ENCODE measurements around the gene DMP1. TPM values are rescaled to one million over a fixed set of nuclear protein-coding genes. Genes with fewer than 3 reads are reported as not detected.

Gene DMP1
- total RNA-seq, 2 experiments from 2014 or later: not detected

DNA sequence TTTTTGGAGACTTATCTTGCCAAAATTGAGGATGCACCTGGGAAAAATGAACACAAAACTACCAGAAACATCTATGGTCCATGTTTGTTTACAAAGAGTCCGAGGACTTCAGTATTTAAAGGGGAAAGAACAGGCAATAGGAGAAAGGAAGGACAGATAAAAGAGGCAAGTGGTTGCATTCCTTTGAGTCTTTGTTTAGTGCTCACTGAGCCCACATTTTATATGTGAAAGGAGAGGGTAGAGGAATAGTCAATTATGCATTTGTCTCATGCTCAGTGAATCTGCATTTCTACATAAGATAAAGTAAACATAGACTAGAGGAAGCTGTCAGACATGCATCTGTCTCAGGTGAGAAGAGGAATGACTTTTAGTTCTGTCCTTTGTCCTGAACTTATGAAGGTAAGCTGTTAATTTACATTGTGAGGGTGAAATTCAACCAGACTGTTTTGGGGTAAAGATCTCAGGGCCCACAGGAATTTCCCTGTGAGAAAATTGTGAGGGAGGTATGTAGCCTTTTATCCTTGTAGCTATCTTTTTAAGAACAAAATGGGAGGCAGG is 4.5 kb downstream of the DMP1 start:
- Histone ChIP-seq H3K4me1 (ENCODE audit: insufficient read depth, low read length, poor library complexity, severe bottlenecking) (no peaks in the 10 kb centered on the region), H4K20me1 (ENCODE audit: insufficient read depth, low read length) (no peaks in the 10 kb centered on the region), H3K9me2 (ENCODE audit: insufficient read depth, low read length) (no peaks in the 10 kb centered on the region), H3K27ac (ENCODE audit: low read depth, low read length, poor library complexity, severe bottlenecking) (no peak overlapping the region), H3K36me3 (ENCODE audit: insufficient read depth, low read length) (no peaks in the 10 kb centered on the region), H3K9me3 (ENCODE audit: low read length) (no peaks in the 10 kb centered on the region), H3K79me2 (ENCODE audit: insufficient read depth, low read depth, low read length) (no peaks in the 10 kb centered on the region), H3K4me3 (ENCODE audit: low read depth, low read length, poor library complexity, severe bottlenecking) (no peak overlapping the region), H3K4me2 (ENCODE audit: low read length) (no peak overlapping the region), H2AFZ (ENCODE audit: low read length) (no peak overlapping the region)
- BruUV-seq (replicated peaks): no TSS peak
- TF ChIP-seq, protein P1, sequence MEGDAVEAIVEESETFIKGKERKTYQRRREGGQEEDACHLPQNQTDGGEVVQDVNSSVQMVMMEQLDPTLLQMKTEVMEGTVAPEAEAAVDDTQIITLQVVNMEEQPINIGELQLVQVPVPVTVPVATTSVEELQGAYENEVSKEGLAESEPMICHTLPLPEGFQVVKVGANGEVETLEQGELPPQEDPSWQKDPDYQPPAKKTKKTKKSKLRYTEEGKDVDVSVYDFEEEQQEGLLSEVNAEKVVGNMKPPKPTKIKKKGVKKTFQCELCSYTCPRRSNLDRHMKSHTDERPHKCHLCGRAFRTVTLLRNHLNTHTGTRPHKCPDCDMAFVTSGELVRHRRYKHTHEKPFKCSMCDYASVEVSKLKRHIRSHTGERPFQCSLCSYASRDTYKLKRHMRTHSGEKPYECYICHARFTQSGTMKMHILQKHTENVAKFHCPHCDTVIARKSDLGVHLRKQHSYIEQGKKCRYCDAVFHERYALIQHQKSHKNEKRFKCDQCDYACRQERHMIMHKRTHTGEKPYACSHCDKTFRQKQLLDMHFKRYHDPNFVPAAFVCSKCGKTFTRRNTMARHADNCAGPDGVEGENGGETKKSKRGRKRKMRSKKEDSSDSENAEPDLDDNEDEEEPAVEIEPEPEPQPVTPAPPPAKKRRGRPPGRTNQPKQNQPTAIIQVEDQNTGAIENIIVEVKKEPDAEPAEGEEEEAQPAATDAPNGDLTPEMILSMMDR (conservative IDR thresholded peaks at IDR 0.05; ENCODE audit: low read length): no peak
- TF ChIP-seq EZH2phosphoT487 (IDR thresholded peaks at IDR 0.05; ENCODE audit: borderline replicate concordance, low read depth, low read length): no peak
- CTCF ChIA-PET (ENCODE audit: unreplicated experiment): no interaction called here
- DNase-seq (ENCODE audit: low spot score): no peak
- intact Hi-C loops (cut with micrococcal nuclease; ENCODE audit: unreplicated experiment): no loop called here
- POLR2A ChIA-PET: interaction anchor here (0.5 to 1.0 kb wide), 2 partner anchors 183 to 201 kb away, joined by 3 to 4 read pairs; no protein-coding TSS in a partner anchor

DNA sequence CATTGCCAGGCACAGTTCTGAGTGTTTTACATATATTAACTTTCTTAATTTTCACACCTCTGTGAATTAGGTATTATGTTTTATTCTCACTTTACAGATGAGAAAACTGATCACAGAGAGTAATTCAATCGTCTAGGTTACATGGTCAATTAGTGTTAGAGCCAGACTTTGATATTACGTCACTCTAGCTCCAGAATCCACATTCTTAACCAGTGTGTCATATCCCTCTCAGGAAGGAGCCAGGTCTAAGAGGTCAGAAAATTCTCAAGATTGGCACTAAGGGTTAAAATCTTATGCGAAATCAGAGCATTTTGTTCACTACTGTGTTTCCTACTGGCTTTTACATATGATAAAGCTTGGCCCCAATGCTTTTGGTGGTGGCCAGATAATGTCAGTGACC is 7.4 kb downstream of the DMP1 start:
- intact Hi-C loops (cut with micrococcal nuclease; ENCODE audit: unreplicated experiment): no loop called here
- Histone ChIP-seq H4K20me1 (ENCODE audit: insufficient read depth, low read length) (no peaks in the 10 kb centered on the region), H3K79me2 (ENCODE audit: insufficient read depth, low read depth, low read length) (no peaks in the 10 kb centered on the region), H3K27ac (ENCODE audit: low read depth, low read length, poor library complexity, severe bottlenecking) (no peak overlapping the region), H2AFZ (ENCODE audit: low read length) (no peak overlapping the region), H3K9me3 (ENCODE audit: low read length) (no peaks in the 10 kb centered on the region), H3K36me3 (ENCODE audit: insufficient read depth, low read length) (no peaks in the 10 kb centered on the region), H3K4me1 (ENCODE audit: insufficient read depth, low read length, poor library complexity, severe bottlenecking) (no peaks in the 10 kb centered on the region), H3K4me2 (ENCODE audit: low read length) (no peak overlapping the region), H3K9me2 (ENCODE audit: insufficient read depth, low read length) (no peaks in the 10 kb centered on the region), H3K4me3 (ENCODE audit: low read depth, low read length, poor library complexity, severe bottlenecking) (no peak overlapping the region)
- ChIA-PET POLR2A (interaction anchor here (1.0 kb wide), 1 partner anchor 8 kb away, joined by 3 read pairs; no protein-coding TSS in a partner anchor), CTCF (ENCODE audit: unreplicated experiment) (no interaction called here)
- no TSS peak for BruUV-seq (replicated peaks)
- TF ChIP-seq, protein P1 (conservative IDR thresholded peaks at IDR 0.05; ENCODE audit: low read length): no peak
- no peak for TF ChIP-seq EZH2phosphoT487 (IDR thresholded peaks at IDR 0.05; ENCODE audit: borderline replicate concordance, low read depth, low read length)
- no peak for DNase-seq (ENCODE audit: low spot score)

DNA sequence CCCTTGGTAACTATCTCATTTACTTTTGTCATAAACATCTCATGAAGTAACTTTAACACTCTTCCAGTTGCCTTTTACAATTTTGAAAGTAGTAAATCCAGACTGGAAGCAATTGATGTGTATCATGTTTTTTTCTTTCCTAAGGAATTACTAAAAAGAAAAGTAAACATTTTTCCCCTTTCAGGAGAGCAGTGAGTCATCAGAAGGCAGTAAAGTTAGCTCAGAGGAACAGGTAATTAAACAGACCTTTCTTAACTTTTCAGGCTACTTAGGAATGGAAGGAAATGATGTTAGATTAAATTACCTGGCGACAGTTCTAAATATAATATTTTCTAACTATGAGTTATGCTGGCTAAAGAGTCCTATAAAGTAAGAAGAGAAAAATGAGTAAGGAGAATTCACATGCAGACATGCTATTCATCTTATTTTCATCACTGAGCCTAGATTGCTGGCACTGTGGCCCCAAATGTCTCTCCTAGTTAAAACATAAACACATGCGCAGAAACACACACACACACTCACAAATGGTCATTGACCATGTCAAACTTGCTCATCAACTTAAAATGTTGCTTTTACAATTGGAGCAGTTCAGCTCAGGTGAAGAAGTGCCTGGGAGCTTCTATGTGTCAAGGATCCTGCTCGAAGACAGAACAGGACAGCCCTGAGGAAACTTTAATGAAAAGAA is 9.3 kb downstream of the DMP1 start:
- intact Hi-C loops (cut with micrococcal nuclease; ENCODE audit: unreplicated experiment): no loop called here
- H2AFZ ChIP-seq (ENCODE audit: low read length): no peak overlapping the region
- BruUV-seq (replicated peaks): no TSS peak
- H3K79me2 ChIP-seq (ENCODE audit: insufficient read depth, low read depth, low read length): no peaks in the 10 kb centered on the region
- ChIA-PET POLR2A (no interaction called here), CTCF (ENCODE audit: unreplicated experiment) (no interaction called here)
- H4K20me1 ChIP-seq (ENCODE audit: insufficient read depth, low read length): no peaks in the 10 kb centered on the region
- no peaks in the 10 kb centered on the region for H3K9me3 ChIP-seq (ENCODE audit: low read length)
- H3K27ac ChIP-seq (ENCODE audit: low read depth, low read length, poor library complexity, severe bottlenecking): no peak overlapping the region
- TF ChIP-seq EZH2phosphoT487 (IDR thresholded peaks at IDR 0.05; ENCODE audit: borderline replicate concordance, low read depth, low read length): no peak
- TF ChIP-seq, protein P1 (conservative IDR thresholded peaks at IDR 0.05; ENCODE audit: low read length): no peak
- no peaks in the 10 kb centered on the region for H3K9me2 ChIP-seq (ENCODE audit: insufficient read depth, low read length)
- H3K4me2 ChIP-seq (ENCODE audit: low read length): no peak overlapping the region
- no peak overlapping the region for H3K4me3 ChIP-seq (ENCODE audit: low read depth, low read length, poor library complexity, severe bottlenecking)
- no peak for DNase-seq (ENCODE audit: low spot score)
- no peaks in the 10 kb centered on the region for H3K4me1 ChIP-seq (ENCODE audit: insufficient read depth, low read length, poor library complexity, severe bottlenecking)
- no peaks in the 10 kb centered on the region for H3K36me3 ChIP-seq (ENCODE audit: insufficient read depth, low read length)
